Left ventricle myocardium inferior (tissue), 1 donor: ENCODE results near the gene DLST. TPM values are rescaled to one million over a fixed set of nuclear protein-coding genes. Genes with fewer than 3 reads are reported as not detected.
A peak's percentile ranks its signal among the peaks of the same experiment; 100 is the strongest.

ENCODE experiments used
- DNase-seq: peaks from one replicate; pipeline ENCODE4 v3.0.0-alpha.2; 2020
- H3K27ac ChIP-seq: fragments of 200-600 bp; replicated peaks from 2 replicates; pipeline ENCODE4 v1.8.0; 2021
- H3K27me3 ChIP-seq: fragments of 200-600 bp; 2 replicates; pipeline ENCODE4 v1.8.0; 2021; ENCODE audit warnings: low read depth
- H3K36me3 ChIP-seq: fragments of 200-600 bp; 2 replicates; pipeline ENCODE4 v1.8.0; 2021
- H3K4me1 ChIP-seq: fragments of 200-600 bp; 2 replicates; pipeline ENCODE4 v1.8.0; 2021
- H3K4me3 ChIP-seq: fragments of 200-600 bp; 2 replicates; pipeline ENCODE4 v1.8.0; 2021; ENCODE audit warnings: mild to moderate bottlenecking, moderate library complexity
- H3K9me3 ChIP-seq: fragments of 200-600 bp; replicated peaks from 2 replicates; pipeline ENCODE4 v1.8.0; 2021
- CTCF ChIP-seq: fragments of 200-600 bp; IDR thresholded peaks from 2 replicates; pipeline ENCODE4 v1.8.0; 2021; ENCODE audit warnings: antibody characterized with exemption, mild to moderate bottlenecking, borderline replicate concordance
- intact Hi-C: fragments of 100-400 bp; cut with micrococcal nuclease; formaldehyde crosslinking; loops from one replicate; pipeline ENCODE4 v1.11.0; 2022
- total RNA-seq: library from RNA; stranded (reverse); fragmentation: NEBNext Ultra II Directional; extraction: Animal tissue kit (Norgen Biotek cat#: 25700); gene quantifications from one replicate; pipeline ENCODE4 v1.2.1, GENCODE V29; 2021
- donor health status: DM: no; HTN: yes; CAD: no; lungs with severe emphysema.

Gene DLST
- total RNA-seq, 1 donor from 2014 or later, result 230 TPM

- intact Hi-C loops, result loop anchor here (10.0 kb wide), 1 partner anchor 123 kb away; the partner anchor contains the start of genes ACYP1 and ZC2HC1C
- no peak for DNase-seq
- no peak for TF ChIP-seq CTCF
- peaks cover 66% of the 10 kb centered on the region for H3K4me1 ChIP-seq
- peak overlapping the region; percentile 94 for H3K27ac ChIP-seq
- H3K27me3 ChIP-seq, result no peaks in the 10 kb centered on the region
- no peaks in the 10 kb centered on the region for H3K36me3 ChIP-seq
- no peaks in the 10 kb centered on the region for H3K9me3 ChIP-seq
- peak overlapping the region; percentile 19 for H3K4me3 ChIP-seq
These were observed 60.5 kb downstream of the DLST start for GRCh38 chr14:74942181-74942580.

- intact Hi-C loops, result loop anchor here (10.0 kb wide), 1 partner anchor 122 kb away; the partner anchor contains the start of genes ACYP1 and ZC2HC1C
- Histone ChIP-seq H3K27ac (peak overlapping the region; percentile 94), H3K36me3 (no peaks in the 10 kb centered on the region), H3K9me3 (no peaks in the 10 kb centered on the region), H3K4me3 (no peak overlapping the region), H3K4me1 (peaks cover 70% of the 10 kb centered on the region), H3K27me3 (no peaks in the 10 kb centered on the region)
- no peak for DNase-seq
- TF ChIP-seq CTCF, result no peak
These were observed 60.9 kb downstream of the DLST start for GRCh38 chr14:74942608-74943007.

- peak overlapping the region; percentile 42 for H3K27ac ChIP-seq
- TF ChIP-seq CTCF, result peak; percentile 41
These were observed 63.6 kb downstream of the DLST start for GRCh38 chr14:74945261-74945851.

GRCh38 chr14:74945852-74946658, 64.3 kb downstream of the DLST start:
- Histone ChIP-seq H3K27ac (peak overlapping the region; percentile 42), H3K27me3 (no peaks in the 10 kb centered on the region), H3K36me3 (no peaks in the 10 kb centered on the region), H3K9me3 (no peaks in the 10 kb centered on the region), H3K4me1 (peaks cover 57% of the 10 kb centered on the region), H3K4me3 (peak overlapping the region; percentile 13)
- intact Hi-C loops, result loop anchor here (10.0 kb wide), 1 partner anchor 119 kb away; the partner anchor contains the start of genes ACYP1 and ZC2HC1C
- DNase-seq, result peak; percentile 79
- peak; percentile 96 for TF ChIP-seq CTCF

More at GRCh38 chr14:74945261-74945851, 63.6 kb downstream of the DLST start:
- Histone ChIP-seq H3K4me1 (peaks cover 57% of the 10 kb centered on the region), H3K4me3 (no peak overlapping the region), H3K9me3 (no peaks in the 10 kb centered on the region), H3K36me3 (no peaks in the 10 kb centered on the region), H3K27me3 (no peaks in the 10 kb centered on the region)
- DNase-seq, result no peak
- intact Hi-C loops, result loop anchor here (10.0 kb wide), 1 partner anchor 119 kb away; the partner anchor contains the start of genes ACYP1 and ZC2HC1C

- Histone ChIP-seq H3K27ac (peak overlapping the region; percentile 42), H3K4me1 (peaks cover 57% of the 10 kb centered on the region), H3K36me3 (no peaks in the 10 kb centered on the region), H3K27me3 (no peaks in the 10 kb centered on the region), H3K4me3 (peak overlapping the region; percentile 13), H3K9me3 (no peaks in the 10 kb centered on the region)
- intact Hi-C loops, result loop anchor here (10.0 kb wide), 1 partner anchor 118 kb away; the partner anchor contains the start of genes ACYP1 and ZC2HC1C
- DNase-seq, result no peak
- TF ChIP-seq CTCF, result no peak
These were observed 65.1 kb downstream of the DLST start for GRCh38 chr14:74946659-74947281.
